22Rv1 (cell line): ENCODE data around the gene CRACR2B.

Experiments
- H3K27ac ChIP-seq: fragments of 450-650 bp; 2 replicates; pipeline ENCODE4 v1.5.1; 2017
- CTCF ChIP-seq: fragments of 450-650 bp; IDR thresholded peaks from 2 replicates; pipeline ENCODE4 v1.5.1; 2017; ENCODE audit warnings: mild to moderate bottlenecking
- ZFX ChIP-seq: fragments of 450-650 bp; IDR thresholded peaks from 2 replicates; pipeline ENCODE4 v1.6.1; 2017; ENCODE audit warnings: antibody characterized with exemption, borderline replicate concordance

Gene CRACR2B

GRCh38 chr11:810040-810567 lies 17.6 kb upstream of the CRACR2B start:
- peak overlapping the region; percentile 93 for H3K27ac ChIP-seq
- no peak for TF ChIP-seq ZFX
- no peak for TF ChIP-seq CTCF

DNA sequence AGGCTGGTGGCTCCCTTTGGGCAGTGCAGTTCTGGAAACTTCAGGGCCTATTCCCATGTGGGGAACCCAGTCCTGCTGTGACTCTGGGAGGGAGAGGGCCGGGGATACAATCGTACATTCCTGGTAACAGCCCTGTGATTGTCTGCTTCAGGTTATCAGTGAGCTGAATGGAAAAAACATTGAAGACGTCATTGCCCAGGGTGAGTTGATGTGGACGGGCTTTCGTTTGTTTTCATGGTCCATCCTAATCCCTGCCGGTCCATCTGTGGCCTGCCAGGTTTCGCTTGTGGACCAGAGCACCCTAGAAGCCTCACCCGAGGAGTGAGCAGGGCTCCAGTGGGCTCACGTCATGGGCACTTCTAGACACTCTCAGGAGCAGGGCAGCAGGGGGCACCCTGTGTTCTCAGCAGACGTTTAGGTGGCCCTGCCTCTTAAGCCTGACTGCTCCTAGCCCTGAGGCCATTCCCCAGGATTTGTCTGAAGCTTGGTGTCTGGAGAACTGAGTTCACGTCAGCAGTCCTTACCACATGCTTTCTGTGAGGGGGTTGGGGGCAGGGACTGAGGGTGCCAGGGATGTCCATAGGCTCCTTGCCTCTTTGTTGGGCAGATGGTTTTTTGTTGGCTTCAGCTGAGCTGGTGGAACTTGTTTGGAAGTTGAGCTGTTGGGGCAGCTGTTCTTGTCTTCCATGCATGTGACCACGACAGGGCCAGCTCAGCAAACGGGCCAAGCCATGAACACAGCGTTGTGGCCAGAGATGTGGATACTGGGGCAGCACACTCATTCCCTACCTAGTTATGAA lies 16.1 kb upstream of the CRACR2B start:
- peak overlapping the region; percentile 93 for H3K27ac ChIP-seq
- TF ChIP-seq CTCF (no peak), ZFX (no peak)

DNA sequence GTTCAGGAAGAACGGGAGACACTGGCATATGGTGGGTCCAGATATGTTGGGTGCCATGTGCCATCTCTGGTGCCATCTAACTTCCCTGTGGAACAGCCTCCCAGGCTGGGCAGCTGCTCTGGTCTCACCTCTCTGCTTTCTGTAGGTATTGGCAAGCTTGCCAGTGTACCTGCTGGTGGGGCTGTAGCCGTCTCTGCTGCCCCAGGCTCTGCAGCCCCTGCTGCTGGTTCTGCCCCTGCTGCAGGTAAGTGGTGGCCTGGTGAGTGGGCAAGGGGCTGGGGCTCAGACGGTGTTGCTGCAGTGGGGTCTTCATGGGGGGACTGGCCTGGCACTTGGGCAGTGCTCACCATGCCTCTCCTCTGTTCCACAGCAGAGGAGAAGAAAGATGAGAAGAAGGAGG lies 15.3 kb upstream of the CRACR2B start:
- peak overlapping the region; percentile 93 for H3K27ac ChIP-seq
- TF ChIP-seq CTCF (no peak), ZFX (no peak)

- TF ChIP-seq ZFX, result no peak
- peak overlapping the region; percentile 93 for H3K27ac ChIP-seq
Observed at GRCh38 chr11:813072-813455, 14.7 kb upstream of the CRACR2B start.

GRCh38 chr11:813456-814096 lies 14.1 kb upstream of the CRACR2B start:
- H3K27ac ChIP-seq, result peak overlapping the region; percentile 93
- TF ChIP-seq ZFX, result no peak
- TF ChIP-seq CTCF, result no peak

GRCh38 chr11:815675-816432 lies 11.9 kb upstream of the CRACR2B start:
- peak overlapping the region; percentile 93; the same call in 1 of the 2 replicates for H3K27ac ChIP-seq
- no peak for TF ChIP-seq CTCF

- no peak overlapping the region for H3K27ac ChIP-seq
- TF ChIP-seq ZFX (no peak), CTCF (no peak)
Observed at GRCh38 chr11:816433-816779, 11.3 kb upstream of the CRACR2B start.
